Head of caudate nucleus (tissue), 42 donors: ENCODE results near the gene PRLH.

Experiments
- DNase-seq, 42 donors: peaks; one replicate each; pipeline versions ENCODE4 v3.0.0 to v3.0.0-alpha.2; 2020 to 2021; ENCODE audit warnings: mixed read lengths in 7 of 42
- intact Hi-C: fragments of 100-400 bp; cut with DNase I; formaldehyde crosslinking; loops from one replicate; pipeline ENCODE4 v1.15.0; 2022

The PRLH gene

DNA sequence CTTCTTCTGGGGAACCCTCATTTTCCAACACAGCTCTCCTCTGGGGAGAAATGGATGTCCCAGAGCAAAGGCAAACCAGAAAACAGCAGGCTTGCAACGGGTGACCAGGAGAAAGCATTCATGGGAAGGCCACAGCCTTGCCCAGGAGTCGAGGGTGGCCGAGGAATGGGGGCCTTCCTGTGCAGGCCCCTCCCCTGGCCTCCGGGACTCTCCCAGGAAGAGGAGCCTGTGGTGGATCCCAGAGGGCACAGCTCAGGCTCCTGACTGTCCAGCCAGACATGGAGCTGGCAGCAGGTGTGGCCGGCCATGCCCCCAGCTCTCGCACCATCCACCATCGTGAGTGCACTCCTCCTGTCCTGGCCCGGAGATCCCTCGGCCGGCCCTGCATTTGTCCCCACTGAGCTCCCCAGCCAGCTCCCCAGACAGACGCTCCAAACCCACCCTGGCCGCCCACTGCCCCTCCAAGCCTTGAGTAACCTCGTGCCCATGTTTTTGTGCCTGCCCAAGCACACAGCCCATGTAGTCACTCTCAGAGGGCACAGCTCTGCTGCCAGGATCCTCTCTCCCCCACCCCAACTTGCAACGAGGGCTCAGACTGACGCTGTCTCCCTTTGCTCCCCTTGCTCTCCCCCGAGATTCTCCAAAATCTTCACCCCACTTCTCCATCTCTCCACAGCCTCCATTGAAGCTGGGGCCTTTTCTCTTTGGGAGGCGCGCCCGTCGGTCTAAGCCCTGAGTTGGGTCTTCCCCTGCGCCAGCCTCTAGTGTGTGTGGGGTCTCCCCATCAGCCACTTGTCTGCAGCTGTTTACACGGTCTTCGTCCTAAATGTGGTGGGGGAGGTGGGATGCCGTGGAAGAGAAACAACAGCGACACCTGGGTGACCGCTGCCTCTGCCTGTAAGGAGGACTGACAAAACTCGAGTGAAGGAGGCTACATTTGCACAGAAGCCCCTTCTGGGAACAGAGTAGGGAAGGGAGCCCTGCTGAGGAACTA is 9.8 kb downstream of the PRLH start:
- intact Hi-C loops: loop anchor here (5.0 kb wide), 1 partner anchor 166 kb away; no protein-coding TSS in a partner anchor

DNA sequence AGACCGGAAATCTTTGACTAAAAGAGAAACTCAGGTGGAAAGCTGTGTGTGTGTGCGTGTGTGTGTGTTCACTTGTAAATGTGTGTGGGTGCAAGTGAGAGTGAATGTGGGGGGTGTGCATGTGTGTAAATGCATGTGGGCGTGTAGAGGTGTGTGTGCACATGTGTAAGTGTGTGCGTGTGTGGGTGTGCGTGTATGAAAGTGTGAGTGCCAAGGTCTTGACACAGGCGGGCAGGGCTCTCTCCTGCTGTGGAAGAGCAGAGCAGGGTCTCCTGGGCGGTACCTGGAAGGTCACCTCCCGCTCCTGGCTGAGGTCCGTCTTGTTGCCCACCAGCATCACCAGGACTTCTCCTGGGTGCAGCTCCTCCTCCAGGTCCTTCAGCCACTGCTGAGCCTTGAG is 10.6 kb downstream of the PRLH start:
- intact Hi-C loops: loop anchor here (5.0 kb wide), 1 partner anchor 165 kb away; no protein-coding TSS in a partner anchor
- peak in 1 of 42 donors; percentile 10 for DNase-seq

More for the DNA sequence above, 9.8 kb downstream of the PRLH start:
- DNase-seq: no peak

DNA sequence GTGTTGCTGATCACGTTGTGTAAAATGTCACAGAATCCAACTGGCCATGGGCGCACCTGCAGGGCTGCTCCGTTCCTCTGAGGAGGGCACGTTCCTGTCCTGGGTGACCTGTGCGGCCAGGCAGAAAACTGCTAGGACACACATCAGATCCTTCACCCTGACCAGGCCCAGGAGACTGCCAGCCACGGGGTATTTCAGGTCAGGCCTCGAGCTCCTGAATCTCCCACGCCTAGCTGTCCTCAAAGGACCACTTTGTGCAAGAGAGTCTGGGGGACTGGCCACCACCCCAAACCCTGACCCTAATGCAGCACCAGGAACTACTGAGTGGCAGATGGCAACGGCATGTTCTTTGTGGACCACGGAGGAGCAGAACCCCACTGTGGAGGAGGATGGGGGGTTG is 11.1 kb downstream of the PRLH start:
- intact Hi-C loops: loop anchor here (5.0 kb wide), 1 partner anchor 165 kb away; no protein-coding TSS in a partner anchor
- DNase-seq: peak in 1 of 42 donors; percentile 14

DNA sequence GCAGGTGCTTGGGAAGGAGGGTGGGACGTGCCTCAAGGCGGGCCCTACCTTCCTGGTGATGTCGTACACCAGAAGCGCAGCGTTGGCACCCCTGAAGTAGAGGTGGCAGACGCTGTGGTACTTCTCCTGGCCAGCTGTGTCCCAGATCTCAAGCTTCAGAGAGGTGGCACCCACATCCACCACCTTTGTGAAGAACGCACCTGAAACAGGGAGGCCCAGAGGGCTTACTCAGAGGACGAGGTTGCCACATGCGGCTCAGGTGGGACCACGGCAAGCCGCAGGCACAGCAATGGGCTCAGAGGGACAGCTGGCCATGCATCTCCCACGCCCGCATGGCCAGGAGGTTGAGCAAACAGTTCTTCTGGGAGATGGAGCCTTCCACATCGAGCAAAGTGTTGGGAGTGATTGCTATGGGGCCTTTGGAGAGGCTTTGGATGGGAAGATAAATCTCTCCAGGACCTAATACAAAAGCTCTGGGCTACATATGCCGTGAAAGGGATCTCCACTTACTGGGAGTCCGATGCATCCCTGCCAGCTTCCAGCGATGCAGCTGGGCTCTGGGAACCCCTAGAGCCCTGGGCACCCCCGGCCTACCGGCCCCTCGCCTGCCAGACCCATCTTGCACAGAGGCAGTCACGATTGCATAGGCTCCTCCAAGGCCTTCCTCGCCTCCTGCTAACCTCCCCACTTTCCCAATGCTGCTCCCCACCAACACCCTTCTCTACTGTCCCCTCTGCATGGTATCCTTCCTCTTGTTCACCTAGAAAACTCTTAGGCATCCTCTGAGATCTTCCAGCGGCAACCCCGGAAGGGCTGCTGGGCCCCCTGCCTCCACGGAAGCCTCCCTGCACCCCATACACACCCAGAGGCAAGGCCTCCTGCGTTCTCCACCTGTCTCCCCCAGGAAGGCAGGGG is 11.8 kb downstream of the PRLH start:
- peak in 1 of 42 donors; percentile 28 for DNase-seq
- intact Hi-C loops: loop anchor here (5.0 kb wide), 1 partner anchor 164 kb away; no protein-coding TSS in a partner anchor

DNA sequence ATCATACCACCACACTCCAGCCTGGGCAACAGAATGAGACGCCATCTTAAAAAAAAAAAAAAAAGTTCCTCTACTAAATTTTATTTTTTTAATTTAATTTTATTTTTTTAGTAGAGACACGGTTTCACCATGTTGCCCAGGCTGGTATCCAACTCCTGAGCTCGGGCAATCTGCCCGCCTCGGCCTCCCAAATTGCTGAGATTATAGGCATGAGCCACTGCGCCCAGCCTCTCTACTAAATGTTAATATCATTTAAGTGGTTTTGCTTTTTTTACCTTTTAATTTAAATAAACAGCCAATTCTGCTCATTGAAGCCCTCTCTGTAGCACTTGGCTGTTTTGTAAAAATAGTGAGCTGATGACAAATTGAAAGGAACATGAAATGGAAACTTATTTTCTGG is 15.0 kb downstream of the PRLH start:
- intact Hi-C loops: no loop called here
- no peak for DNase-seq

DNA sequence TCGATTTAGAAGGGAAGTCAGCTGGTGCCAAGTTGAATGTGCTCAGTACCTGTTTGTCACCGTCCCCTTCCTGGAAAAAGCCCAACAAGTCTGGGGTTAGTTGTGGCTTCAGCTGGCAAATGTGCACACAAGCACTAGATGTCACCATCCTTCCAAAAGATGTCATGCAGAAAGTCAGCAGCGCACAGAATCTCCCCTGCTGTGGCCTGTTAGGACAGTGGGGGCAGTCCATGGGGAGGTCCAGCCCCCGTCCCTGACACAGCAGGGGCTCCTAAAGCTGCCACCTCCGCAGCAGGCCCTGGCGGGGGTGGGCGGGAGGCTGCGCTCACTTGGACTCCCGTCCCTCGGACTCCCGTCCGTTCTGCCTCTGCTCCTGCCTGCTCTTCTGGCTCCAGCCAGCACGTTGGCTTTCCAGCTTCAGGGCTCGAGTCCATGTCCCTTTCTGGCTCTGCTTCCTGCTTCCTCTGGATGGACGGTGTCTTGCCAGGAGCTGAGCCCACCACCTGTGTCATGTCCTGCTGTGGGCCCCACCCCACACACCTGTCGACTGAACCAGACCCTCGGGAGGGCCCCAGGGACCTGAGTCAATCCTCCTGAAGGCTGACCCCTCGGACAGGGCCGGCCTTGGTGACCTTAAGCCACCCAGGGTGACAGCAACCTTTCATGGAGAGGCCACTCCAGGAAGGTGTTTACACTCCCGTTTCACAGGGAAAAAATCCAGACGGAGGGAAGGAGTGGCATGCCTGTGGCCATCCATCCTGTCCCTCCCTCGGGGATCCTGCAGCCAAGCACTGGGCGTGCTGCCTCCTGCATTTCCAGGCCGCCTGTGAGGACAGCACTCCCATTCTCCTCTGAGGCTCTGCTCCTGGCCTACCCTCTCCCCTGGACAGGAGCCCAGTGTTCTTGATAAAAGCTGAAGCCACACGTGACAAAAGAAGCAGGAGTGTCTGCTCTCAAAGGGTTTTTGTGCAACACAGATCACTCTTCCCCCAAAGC is 15.7 kb downstream of the PRLH start:
- intact Hi-C loops: no loop called here
- peak in 35 of 42 donors; percentile 15 to 75 (median 48) for DNase-seq

DNA sequence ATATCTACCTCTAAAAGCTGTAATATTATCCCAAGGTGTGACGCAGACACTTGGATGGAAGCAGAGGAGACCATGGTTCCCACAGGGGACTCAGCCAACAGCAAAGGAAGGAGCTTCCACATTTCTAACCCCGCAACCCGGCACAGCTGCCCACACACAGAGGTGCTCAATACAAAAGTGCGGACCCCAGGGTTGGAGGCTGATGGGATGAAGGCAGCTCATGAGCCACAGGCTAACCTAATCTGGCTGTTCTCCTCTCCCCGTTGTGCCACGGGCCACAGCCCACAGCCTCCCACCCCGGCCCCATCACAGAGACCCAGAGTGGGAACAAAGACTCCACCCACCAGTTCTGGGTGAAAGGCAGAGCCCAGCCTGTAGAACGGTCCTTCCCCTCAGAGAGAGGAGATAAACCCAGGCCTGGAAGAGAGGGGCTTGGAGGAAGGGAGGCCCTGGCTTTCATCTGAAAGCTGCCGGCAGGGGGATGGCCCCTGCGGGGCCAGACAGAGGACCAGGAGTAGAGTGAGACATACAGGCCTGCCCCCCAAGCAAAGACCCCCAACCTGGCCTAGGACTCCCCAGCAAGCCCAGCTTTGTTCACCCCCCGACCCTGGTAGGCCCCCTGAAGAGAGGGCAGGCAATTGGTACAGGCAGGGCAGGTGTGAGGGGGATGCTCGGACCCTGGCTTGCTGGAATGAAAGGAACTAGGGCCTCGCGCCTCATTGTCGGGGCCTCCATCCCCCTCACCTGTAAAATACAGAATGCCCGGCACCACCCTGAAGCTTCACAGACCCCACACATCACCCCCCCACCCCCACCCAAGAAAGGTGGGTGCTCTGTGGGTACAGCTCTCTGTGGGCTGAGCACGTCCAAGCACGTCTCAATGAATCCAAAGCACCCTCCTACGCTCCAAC is 17.3 kb downstream of the PRLH start:
- intact Hi-C loops: no loop called here
- DNase-seq: no peak

DNA sequence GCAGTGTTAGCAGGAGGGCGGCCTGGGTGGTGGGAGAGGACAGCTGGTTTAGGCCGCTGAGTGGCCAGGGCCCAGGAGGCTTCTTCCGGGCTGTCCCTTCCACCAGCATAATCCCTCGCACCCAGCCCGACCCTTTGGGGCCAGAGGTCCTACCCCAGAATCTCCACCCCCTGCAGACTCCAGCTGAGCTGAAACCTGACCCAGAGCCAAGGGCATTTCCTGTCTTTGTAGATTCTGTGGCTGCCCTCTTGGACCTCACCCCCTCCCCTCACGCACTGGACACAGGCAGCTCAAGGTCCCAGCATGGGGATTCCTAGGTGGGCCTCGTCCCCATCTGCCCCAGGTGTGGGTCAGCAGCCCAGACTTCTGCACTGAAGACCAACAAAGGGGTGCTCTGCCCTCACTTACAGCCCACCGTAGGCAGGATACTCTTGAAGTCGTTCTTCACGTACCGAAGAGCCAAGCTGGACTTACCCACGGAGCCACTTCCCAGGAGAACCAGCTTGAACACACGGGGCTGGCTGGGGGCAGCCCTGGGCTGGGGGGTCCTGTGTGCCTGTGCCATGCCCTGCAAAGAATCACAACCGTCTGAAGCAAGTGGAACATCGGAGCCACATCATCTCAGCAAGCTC is 19.3 kb downstream of the PRLH start:
- peak in 1 of 42 donors; percentile 19 for DNase-seq
- intact Hi-C loops: no loop called here

DNA sequence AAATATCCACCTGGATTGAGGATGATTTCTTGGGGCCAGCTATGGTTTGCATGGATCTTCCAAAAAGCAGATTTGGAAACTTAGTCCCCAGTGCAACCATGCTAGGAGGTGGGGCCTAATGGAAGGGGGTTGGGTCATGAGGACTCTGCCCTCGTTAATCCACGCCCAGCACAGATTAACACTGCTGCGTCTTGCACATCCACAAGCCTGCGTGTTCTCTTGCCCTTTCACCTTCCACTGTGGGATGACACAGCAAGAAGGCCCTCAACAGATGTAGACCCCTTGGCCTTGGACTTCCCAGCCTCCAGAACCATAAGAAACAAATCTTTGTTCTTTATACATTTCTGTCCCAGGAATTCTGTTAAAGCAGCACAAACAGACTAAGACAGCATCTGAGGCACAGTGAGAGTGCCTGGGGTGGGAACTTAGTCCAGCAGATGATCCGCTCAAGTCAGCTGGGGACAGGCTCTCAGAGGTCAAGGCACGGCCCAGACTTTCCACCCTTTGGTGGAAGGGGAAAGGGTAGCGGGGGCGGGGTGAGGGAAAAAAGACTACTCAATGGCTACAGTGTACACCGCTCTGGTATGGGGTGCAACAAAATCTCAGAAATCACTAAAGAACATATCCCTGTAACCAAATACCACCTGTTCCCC is 21.8 kb downstream of the PRLH start:
- peak in 2 of 42 donors; percentile 0 to 13 for DNase-seq
- intact Hi-C loops: no loop called here

DNA sequence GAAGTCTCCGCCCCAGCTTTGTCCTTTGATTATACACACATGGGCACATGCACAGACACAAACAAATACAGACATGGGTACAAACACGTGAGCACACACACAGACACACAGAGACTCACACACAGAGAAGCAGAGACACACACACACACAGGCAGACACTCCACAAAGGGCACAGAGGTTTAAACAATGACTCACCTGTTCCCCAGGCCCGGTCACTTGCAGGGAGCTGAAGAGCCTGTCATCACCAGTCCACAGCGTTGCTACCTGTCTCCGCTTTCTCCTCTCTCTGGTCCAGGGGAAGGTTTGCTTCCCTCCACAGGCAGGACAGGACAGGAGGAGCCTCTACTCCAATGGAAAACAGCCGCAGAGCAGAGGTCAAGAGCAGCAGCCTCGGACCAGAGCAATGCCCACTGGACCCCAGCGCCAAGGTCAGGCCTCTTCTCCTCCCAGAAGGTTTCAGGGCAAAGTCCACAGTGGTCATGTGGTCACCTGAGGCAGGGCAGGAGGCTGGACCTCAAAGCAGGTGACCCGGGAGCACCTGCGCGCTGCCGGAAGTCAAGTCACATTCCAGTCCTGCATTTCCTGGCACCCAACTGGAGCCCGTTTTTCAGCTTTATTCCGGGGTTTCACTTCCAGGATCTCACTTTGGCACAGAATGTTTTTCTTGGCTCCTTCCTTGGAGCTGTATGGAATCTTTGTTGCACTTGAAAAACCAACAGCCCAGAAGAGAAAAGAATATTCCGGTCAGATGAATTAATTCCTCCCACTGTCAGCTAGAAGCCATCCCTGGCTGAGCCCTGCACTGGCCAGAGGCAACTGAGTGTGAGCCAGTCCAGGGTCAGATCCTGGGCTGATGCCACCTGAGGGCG is 24.1 kb downstream of the PRLH start, which contains the start of gene RAB17:
TSS of gene RAB17 (minus strand) at position 463 of the 869 bp plus-strand sequence. CDS start 4,580 bp downstream, outside the sequence.
- DNase-seq: peak in 1 of 42 donors; percentile 14
- intact Hi-C loops: no loop called here

DNA sequence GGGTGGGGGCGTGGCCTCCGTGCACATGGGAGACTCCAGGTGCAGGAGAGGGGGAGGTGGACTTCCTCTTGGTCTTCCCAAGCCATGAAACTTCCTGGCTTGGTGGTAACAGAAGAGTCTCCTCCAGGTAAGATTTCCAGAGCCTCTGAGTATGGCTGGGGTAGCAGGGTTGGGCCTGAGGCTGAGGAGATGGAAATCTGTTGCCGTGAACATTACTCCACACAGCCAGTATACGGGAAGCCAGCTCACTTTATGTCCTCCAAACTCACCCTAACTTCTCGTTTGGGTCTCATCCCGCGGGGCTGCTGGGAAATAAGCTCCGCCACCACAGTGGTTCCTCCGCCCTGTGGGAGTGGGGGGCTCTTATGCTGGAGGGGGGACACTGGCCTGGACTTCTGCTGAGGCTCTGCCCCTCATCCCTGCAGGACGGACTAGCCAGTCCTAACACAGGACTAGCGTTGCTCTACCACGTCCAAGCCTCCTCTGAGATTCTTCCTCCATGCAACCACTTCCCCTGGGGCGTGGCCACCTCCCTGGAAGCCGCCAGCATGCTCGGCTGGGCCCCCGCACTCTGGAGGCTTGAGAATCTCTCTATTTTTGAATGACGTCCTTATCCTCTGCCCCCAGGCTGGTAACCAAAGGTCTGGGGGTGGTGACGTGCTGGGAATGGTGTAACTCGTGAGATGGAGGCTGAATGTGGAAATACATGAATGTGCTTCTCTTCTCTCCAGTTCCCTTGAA is 24.9 kb downstream of the PRLH start:
- DNase-seq: peak in 38 of 42 donors; percentile 23 to 86 (median 56)
- intact Hi-C loops: no loop called here

DNA sequence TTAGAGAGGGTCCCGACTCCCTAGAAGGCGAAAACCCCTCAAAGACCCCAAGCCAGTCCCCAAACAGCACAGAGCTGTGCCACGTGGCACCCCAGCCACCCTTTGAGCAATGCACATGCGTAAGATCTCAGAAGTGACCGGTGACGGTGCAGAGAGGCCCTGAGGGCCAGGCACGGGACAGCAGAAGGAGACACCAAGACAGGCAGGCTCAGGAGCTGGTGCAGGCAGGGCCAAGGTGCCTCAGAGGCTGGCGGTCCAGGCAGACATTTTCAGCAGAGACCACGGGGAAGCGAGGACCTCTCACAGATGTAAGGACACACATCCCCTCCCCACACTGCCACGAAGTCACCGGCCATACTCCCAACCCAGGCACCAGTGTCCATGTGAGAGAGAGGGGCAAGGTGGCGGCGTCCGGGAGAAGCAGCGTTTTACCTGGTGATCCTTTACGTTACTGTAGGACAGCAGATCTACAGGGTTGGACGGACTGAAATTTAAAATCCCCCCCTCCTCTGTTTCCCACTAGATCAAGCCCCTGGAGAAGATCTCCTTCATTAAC is 26.1 kb downstream of the PRLH start:
- intact Hi-C loops: no loop called here
- DNase-seq: peak in 1 of 42 donors; percentile 14

DNA sequence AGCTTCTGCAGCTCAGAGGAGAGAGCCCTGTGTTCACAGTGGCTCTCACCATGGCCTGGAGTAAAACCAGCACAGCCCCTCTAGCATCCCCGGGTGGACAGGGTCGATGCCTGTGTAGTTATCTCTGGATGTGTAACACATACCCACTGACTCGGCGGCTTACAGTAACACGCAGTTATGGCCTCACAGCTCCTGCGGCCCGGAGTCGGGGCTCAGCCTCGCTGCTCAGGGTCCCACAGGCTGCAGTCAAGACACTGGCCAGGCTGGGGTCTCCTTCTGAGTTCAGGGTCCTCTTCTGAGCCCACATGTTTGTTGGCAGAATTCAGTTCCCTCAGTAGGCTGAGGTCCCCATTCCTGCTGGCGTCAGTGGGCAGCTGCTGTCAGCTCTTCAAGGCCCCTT is 26.7 kb downstream of the PRLH start:
- DNase-seq: no peak
- intact Hi-C loops: no loop called here
